Endometrium (tissue), 2 donors: ENCODE measurements around the gene RRAS.

Experiments
- FAIRE-seq: peaks from 2 replicates; lab custom pipeline; 2012; peaks lifted over from hg19 to GRCh38; lab: Jason Lieb, UNC
- donor health status: control.
- donor health status: control.

Gene RRAS

DNA sequence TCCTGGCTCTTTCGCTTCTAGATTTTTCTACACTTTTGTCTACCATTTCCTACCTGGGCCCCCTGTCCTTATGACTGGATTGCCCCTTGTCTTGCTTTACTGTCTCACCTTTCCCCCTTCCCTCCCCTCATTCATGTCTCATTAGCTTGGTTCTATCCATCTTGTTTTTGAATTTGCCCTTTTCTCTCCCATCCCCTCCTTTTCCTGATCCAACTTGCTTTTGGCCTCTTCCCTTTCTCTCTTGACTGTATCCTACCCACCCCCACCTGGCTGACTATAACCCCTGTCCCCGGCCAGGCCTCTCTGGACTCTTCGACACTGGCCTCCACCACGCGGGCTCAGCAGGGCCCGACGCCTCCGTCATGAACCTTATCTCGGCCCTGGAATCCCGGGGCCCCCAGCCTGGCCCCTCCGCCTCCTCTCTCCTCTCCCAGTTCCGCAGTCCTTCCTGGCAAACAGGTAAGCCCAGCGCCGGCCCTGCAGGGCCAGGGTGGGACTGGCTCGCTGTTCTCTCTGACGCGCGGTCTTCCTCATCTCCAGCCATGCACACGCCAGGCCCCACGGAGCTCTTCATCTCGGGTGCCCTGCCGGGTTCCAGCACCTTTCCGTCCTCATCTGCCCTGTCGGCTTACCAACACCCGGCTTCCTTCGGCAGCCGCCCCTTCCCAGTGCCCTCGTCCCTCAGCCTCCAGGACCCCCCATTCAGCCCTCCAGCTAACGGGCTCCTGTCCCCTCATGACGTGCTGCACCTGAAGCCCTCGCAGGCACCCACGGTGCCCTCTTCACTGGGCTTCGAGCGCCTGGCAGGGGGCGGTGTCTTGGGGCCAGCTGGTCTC is 45.6 kb downstream of the RRAS start:
- no peak for FAIRE-seq

DNA sequence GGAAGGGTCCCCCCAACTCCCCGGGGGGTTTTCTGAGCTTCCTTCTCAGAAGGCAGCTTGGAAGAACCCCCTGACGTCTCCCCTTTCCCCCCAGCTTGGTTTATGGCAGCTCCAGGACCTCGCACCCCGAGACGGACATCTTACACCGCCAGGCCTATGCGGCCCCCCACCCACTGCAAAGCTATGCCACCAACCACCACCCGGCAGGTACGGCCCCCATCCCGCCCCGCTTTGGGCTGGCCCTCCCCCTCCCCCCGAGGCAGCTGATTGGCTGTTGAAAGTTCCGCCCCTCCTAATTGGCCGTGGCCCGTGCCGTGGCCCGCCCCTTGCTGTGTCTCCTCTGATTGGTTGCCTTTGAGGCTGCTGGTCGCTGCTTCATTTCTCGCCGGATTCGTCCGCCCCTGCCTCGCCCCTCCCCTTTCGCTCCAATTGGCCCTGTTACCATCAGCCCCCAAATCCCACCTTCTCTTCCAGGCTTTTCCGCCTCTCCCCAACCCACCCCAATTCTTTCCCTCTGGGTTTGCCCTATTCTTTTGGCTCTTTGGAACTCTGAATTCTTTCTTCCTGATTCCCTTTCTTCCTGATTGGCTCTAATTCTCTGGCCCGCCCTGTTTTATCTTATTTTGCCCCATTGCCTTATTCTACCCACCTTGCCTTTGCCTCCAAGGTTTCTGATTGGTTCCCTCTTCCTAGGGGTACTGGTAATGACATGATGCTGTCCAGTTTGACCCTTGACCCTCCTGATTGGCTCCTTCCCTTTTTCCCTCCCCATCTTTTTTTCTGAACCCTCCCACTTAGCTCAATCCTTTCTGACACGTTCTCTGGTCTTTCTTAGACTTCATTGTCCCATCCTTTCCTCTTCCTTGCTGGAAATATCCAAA is 46.5 kb downstream of the RRAS start:
- FAIRE-seq: peak; percentile 33

DNA sequence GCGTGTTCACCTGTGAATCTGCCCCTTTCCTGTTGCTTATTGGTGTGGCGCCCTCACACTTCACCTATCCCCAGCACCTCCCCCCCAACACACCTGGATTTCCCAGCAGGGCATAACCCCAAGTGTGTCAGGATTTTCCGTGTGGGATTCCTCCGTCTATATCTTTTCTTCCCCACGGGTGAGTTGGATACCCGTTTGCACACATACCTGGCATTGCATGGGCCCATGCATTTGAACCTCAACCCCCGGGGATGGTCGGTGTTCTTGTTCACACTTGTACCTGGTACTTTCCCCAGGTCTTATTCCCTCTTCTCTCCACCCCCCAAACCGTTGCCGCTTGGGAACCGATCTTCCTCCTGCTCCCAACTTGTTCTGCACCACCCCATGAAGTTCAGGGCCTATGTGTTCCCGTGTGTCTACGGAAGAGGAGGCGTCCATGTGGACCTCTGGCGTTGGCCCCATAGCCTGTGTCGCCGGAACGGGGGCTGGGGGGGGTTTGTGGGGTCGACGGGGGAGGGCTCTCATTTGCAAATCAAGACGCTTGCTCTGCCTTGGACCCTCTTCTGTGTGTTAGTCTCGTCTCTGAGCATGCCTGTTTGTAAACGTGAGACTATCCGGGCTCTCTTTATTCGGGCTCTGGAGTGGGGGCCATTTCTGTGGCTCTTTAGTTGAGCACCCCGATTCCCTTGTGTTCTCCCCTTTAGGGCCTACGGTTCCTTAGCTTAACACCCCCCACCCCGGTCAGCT is 47.3 kb downstream of the RRAS start:
- FAIRE-seq: no peak

DNA sequence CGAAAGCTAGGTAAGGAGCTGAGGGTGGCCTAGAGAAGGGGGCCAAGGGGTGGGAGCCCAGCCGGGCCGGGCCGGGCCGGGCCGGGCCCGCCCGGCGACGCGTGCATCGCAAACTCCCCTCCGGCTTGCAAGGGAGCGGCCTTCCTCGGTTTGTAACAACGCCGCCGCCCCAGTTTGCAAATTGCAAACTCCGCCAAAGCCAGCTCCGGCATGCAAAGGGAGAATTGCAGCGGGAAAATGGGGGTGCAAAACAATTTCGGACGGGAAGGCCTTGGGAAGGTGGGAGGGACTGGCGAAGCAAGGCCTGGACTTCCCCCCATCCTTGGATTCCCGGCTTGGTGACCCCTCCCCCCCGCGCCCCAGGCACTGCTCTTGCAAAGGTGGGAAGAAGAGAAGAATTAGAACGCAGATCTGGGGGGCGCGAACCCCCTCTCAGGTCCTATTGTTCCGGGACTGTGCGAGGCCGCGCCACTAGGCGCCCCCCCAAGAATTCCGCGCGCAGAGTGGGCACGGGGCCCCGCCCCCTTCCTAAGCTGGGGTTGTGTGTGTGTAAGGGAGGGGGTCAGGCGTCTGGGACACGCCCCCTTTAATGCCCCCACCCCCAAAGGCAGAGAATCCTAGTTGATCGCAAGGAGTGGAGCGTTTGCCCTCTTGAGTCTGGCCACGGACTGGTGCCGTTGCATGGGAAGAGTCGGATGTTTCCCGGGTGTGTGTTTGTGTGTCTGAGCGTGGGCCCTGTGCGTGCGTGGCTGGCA is 48.0 kb downstream of the RRAS start:
- no peak for FAIRE-seq

DNA sequence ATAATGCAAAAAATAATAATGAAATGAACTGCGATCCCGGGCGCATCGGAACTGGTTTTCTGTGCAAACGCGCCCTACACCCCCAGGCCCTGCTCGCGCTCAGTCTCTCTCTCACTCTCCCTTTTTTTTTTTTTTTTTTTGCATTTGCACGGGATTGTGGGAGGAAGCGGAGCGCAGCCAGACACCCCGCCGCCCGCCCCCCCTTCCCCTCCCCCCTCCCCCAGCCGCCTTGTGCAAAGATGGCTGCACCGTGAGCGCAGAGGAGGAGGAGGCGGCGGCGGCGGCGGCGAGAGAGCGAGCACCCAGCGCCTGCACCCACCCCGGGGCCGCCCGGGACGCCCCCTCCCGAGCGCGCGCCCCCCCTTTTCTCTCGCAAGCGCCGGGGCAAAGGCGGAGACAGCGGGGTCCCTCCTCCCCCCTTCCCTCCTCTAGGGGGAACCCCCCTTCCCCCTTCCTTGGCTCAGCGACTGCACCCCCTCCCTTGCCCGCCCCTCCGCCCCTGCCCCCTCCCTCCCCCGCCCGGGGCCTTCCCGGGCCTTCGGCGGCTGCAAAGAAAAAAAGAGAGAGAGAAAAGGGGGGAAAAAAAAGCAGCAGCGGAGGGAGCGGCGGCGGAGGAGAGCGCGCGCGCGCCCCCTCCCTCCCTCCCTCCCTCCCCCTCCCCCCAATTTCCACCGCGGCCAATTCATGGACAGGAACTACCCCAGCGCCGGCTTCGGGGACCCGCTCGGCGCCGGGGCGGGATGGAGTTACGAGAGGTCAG is 48.8 kb downstream of the RRAS start, which contains the start of gene PRR12:
TSS of gene PRR12 (plus strand) at position 212 of the 760 bp plus-strand sequence. CDS start at position 685, 473 bp downstream.
- FAIRE-seq: no peak

DNA sequence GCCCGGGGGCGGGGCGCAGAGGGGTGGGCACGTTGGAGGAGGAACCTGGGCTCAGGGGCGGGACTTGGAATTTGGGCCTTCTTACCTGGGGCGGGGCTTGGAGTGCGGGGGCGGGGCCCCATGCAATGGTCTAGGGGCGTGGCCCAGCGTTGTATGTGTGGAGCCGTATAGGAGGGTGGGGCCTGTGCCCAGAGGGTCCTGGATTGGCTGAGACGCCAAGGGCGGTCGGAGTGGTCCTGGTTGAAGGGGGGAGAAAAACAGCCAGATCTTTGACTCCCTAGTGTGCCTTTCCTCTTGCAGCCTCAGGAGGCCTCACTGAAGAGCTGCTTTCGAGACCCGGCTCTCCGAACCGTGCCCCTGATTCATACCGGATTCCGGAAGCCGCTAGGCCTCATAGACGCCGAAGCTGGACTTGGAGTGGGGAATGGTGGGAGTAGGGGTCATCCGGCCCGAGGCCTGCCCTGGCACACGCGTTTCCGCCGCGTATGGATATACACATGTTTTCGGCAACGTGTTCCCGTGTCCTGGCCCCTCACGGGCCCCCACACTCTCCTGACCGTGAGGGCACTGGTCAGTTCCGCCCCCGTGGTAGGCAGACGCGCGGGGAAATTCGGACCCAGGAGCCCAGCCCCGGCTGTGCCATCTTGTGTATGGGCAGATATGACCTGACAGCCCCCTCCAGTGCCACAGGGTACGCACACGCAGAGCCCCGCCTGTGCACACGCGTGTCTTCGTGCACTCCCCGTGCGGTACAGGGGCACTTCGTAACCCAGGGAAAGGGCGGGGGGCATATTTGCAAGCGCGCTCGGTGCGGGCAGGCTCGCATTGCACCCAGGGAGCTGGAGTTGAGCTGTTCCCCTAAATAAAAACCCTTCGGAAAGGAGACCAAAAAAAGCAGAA is 49.6 kb downstream of the RRAS start:
- peak; percentile 74 for FAIRE-seq

DNA sequence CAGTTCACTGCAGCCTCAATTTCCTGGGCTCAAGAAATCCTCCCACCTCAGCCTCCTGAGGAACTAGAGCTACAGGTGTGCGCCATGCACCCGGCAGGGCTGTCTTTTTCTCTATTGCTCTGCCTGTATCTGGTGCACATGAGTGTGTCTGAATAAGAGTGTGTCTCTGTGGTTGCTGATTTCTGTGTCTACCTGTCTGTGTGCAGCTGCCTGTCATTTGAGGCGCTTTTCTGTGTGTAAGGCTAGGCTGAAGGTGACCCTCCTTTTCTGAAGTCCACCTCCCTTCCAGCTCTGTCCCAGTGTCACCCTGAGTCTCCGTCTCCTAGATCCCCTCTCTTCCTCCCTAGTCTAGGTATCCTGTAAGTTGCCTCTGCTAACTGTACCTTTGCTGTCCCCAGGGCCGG is 50.4 kb downstream of the RRAS start:
- no peak for FAIRE-seq

DNA sequence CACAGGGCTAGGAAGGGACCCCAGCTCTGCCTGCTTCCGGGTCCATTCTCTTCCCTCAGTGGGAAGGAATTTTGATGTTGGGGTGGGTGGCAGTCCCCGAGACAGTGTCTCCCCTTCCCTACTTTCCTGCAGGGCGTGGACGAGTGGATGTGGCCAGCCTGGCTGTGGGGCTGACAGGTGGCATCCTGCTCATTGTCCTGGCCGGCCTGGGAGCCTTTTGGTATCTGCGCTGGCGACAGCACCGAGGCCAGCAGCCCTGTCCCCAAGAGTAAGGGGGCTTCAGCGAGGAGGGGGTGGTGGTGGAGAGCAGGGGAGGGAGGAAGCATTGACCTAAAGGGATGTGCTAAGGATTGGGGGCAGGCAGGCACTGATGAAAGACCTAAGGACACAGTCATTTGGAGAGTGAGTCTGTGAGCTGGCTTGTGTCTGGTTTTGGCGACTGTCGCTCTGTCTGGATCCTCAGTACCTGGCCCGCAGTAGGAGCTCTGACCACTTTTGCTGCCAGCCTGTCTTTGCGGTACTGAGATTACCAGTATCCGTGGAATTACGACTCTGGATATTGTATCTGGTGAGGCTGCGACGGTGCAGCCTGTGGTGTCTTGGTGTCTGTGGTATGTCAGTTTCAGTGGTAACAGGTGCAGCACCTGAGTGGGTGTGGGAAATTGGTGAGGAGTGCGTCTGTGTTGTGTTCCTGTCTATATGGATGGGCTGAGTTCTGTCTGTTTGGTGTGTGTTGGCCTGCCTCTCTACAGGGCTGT is 51.4 kb downstream of the RRAS start:
- FAIRE-seq: no peak

DNA sequence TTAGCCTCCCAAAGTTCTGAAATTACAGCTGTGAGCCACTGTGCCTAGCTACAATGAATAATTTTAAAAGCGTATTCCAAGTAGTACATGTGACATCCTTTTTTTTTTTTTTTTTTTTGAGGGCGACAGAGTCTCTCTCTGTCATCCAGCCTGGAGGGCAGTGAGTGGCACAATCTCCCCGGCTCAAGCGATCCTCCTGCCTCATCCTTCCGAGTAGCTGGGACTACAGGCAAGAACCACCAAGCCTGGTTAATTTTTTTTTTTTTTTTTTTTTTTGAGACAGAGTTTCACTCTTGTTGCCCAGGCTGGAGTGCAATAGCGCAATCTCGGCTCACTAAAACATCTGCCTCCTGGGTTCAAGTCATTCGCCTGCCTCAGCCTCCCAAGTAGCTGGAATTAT is 52.7 kb downstream of the RRAS start:
- FAIRE-seq: no peak
